Jurkat, Clone E6-1 (cell line): ENCODE measurements around the gene PRM2.
A peak's percentile ranks its signal among the peaks of the same experiment; 100 is the strongest.

ENCODE experiments used
- DNase-seq: peaks from one replicate; pipeline ENCODE4 v3.0.0-alpha.2; 2011; ENCODE audit warnings: low read depth, low spot score
- H3K4me3 ChIP-seq: 2 replicates; pipeline ENCODE4 v1.5.1; 2011; ENCODE audit warnings: mild to moderate bottlenecking, low read length, control low read depth, moderate library complexity

Gene PRM2

GRCh38 chr16:11236461-11237254 is 39.6 kb downstream of the PRM2 start:
- DNase-seq: no peak
- H3K4me3 ChIP-seq: no peak overlapping the region

GRCh38 chr16:11235703-11235991 is 40.6 kb downstream of the PRM2 start:
- no peak overlapping the region for H3K4me3 ChIP-seq
- no peak for DNase-seq

GRCh38 chr16:11234884-11235702 is 41.2 kb downstream of the PRM2 start:
- no peak overlapping the region for H3K4me3 ChIP-seq
- no peak for DNase-seq

- DNase-seq: no peak
- no peak overlapping the region for H3K4me3 ChIP-seq
Observed at GRCh38 chr16:11233727-11234376, 42.4 kb downstream of the PRM2 start.

- peak overlapping the region; percentile 38 for H3K4me3 ChIP-seq
- peak; percentile 95 for DNase-seq
Observed at GRCh38 chr16:11232852-11233726, 43.2 kb downstream of the PRM2 start.

- no peak for DNase-seq
- no peak overlapping the region for H3K4me3 ChIP-seq
Observed at GRCh38 chr16:11232302-11232851, 43.9 kb downstream of the PRM2 start.

GRCh38 chr16:11231367-11231970 is 44.8 kb downstream of the PRM2 start:
- no peak for DNase-seq
- H3K4me3 ChIP-seq: no peak overlapping the region

GRCh38 chr16:11229906-11230305 is 46.4 kb downstream of the PRM2 start:
- DNase-seq: no peak

GRCh38 chr16:11229432-11229831 is 46.8 kb downstream of the PRM2 start:
- DNase-seq: no peak
- no peak overlapping the region for H3K4me3 ChIP-seq

More at GRCh38 chr16:11229906-11230305, 46.4 kb downstream of the PRM2 start:
- H3K4me3 ChIP-seq: no peak overlapping the region

- peak overlapping the region; percentile 35 for H3K4me3 ChIP-seq
- no peak for DNase-seq
Observed at GRCh38 chr16:11225677-11226549, 50.4 kb downstream of the PRM2 start.
